HFF-Myc (cell line): ENCODE measurements around the gene LYPD6B.

Experiments used
- DNase-seq: peaks from one replicate; pipeline ENCODE4 v3.0.0-alpha.2; 2011; ENCODE audit warnings: low read depth; ENCODE audit errors: extremely low read depth
- H3K4me3 ChIP-seq: replicated peaks from 2 replicates; pipeline ENCODE4 v1.5.1; 2011; ENCODE audit warnings: low read depth, mild to moderate bottlenecking, control low read depth, low read length
- CTCF ChIP-seq: IDR thresholded peaks from 2 replicates; pipeline ENCODE4 v1.5.1; 2012; ENCODE audit warnings: mild to moderate bottlenecking, low read depth, low read length, control low read depth; ENCODE audit errors: missing control alignments

LYPD6B gene

GRCh38 chr2:149019768-149020167 lies 18.7 kb upstream of the LYPD6B start:
- no peak for DNase-seq
- no peak for TF ChIP-seq CTCF
- no peak overlapping the region for H3K4me3 ChIP-seq

- no peak for TF ChIP-seq CTCF
- H3K4me3 ChIP-seq, result no peak overlapping the region
- no peak for DNase-seq
Observed at GRCh38 chr2:149020432-149020851, 18.1 kb upstream of the LYPD6B start.

GRCh38 chr2:149021271-149021719 lies 17.2 kb upstream of the LYPD6B start:
- DNase-seq, result no peak
- no peak overlapping the region for H3K4me3 ChIP-seq
- TF ChIP-seq CTCF, result no peak

GRCh38 chr2:149021761-149022160 lies 16.7 kb upstream of the LYPD6B start:
- TF ChIP-seq CTCF, result no peak
- H3K4me3 ChIP-seq, result no peak overlapping the region
- no peak for DNase-seq

- no peak for DNase-seq
- no peak overlapping the region for H3K4me3 ChIP-seq
- TF ChIP-seq CTCF, result no peak
Observed at GRCh38 chr2:149023091-149023490, 15.4 kb upstream of the LYPD6B start.

- no peak for DNase-seq
- TF ChIP-seq CTCF, result no peak
- no peak overlapping the region for H3K4me3 ChIP-seq
Observed at GRCh38 chr2:149027590-149028250, 10.8 kb upstream of the LYPD6B start.

- no peak overlapping the region for H3K4me3 ChIP-seq
- DNase-seq, result no peak
- no peak for TF ChIP-seq CTCF
Observed at GRCh38 chr2:149028377-149028776, 10.1 kb upstream of the LYPD6B start.
